T-cell (primary cell): ENCODE results near the gene ADGRB3. TPM values are rescaled to one million over a fixed set of nuclear protein-coding genes. Genes with fewer than 3 reads are reported as not detected.
"Not testable (repeated sequence)": the region's sequence is repeated elsewhere in the genome, so short reads cannot be mapped to it uniquely, and the experiment has no call there.

Source experiments
- ATAC-seq, 4 experiments: fragments of 200-7000 bp in 3 of 4; fragments of 150-1000 bp in 1 of 4; cut with Tn5 transposase; replicated peaks in 1 of 4; 1 replicate in 3 of 4; 2 replicates in 1 of 4; pipeline ENCODE4 v1.10.0; 2021; ENCODE audit warnings: moderate library complexity in 3 of 4, mild to moderate bottlenecking in 2 of 4, moderate number of reproducible peaks in 1 of 4
- CTCF ChIA-PET, 2 donors: fragments of 300-600 bp; sonication (Branson Sonifier 250); formaldehyde crosslinking; loops; one replicate each; lab custom pipeline; 2022; ENCODE audit warnings: antibody characterized with exemption in 2 of 2; lab: Charles Lee
- POLR2A ChIA-PET, 2 donors: fragments of 300-600 bp; sonication (Branson Sonifier 250); formaldehyde crosslinking; loops; one replicate each; lab custom pipeline; 2022; ENCODE audit warnings: antibody characterized with exemption in 2 of 2; lab: Charles Lee
- DNase-seq, 35 experiments: peaks; one replicate each; pipeline versions ENCODE4 v3.0.0 to v3.0.0-alpha.2; 2013 to 2023
- H3K27ac ChIP-seq: one replicate; pipeline ENCODE4 v1.5.1; 2013; ENCODE audit warnings: low read length
- H3K27me3 ChIP-seq, 2 experiments: replicated peaks in 1 of 2; 1 replicate in 1 of 2; 2 replicates in 1 of 2; pipeline versions ENCODE4 v1.6.1 to v1.7.0; 2013; ENCODE audit warnings: low read length in 1 of 2, mixed read lengths in 1 of 2; ENCODE audit not compliant: control insufficient read depth in 2 of 2, insufficient read depth in 2 of 2; ENCODE audit errors: extremely low read depth in 1 of 2
- H3K36me3 ChIP-seq, 2 donors: 1 replicate in 1 of 2; 2 replicates in 1 of 2; pipeline versions ENCODE4 v1.6.1 to v1.7.0; 2013; ENCODE audit warnings: low read length in 1 of 2; ENCODE audit not compliant: control insufficient read depth in 2 of 2, insufficient read depth in 1 of 2; ENCODE audit errors: extremely low read depth in 1 of 2
- H3K4me1 ChIP-seq, 2 experiments: 1 replicate in 1 of 2; 2 replicates in 1 of 2; pipeline versions ENCODE4 v1.6.1 to v1.7.0; 2013; ENCODE audit warnings: low read length in 2 of 2, mixed read lengths in 1 of 2; ENCODE audit not compliant: insufficient read depth in 2 of 2, control insufficient read depth in 1 of 2; ENCODE audit errors: extremely low read depth in 1 of 2
- H3K4me3 ChIP-seq, 2 donors: 1 replicate in 1 of 2; 2 replicates in 1 of 2; pipeline versions ENCODE4 v1.5.1 to v1.7.0; 2013; ENCODE audit warnings: mild to moderate bottlenecking in 2 of 2, low read length in 1 of 2, moderate library complexity in 1 of 2; ENCODE audit not compliant: control insufficient read depth in 1 of 2; ENCODE audit errors: extremely low read depth in 1 of 2
- H3K9me3 ChIP-seq: 2 replicates; pipeline ENCODE4 v1.7.0; 2013
- H3K27ac Mint-ChIP-seq, 2 donors: one replicate each; pipeline ENCODE4 v1.8.0; 2020 to 2021; ENCODE audit warnings: mild to moderate bottlenecking in 2 of 2, mixed read lengths in 2 of 2
- H3K27me3 Mint-ChIP-seq, 2 donors: one replicate each; pipeline ENCODE4 v1.8.0; 2021 to 2022; ENCODE audit warnings: mixed read lengths in 2 of 2
- H3K36me3 Mint-ChIP-seq: one replicate; pipeline ENCODE4 v1.8.0; 2021; ENCODE audit warnings: mixed read lengths
- H3K4me1 Mint-ChIP-seq, 3 donors: one replicate each; pipeline ENCODE4 v1.8.0; 2020 to 2022; ENCODE audit warnings: mixed read lengths in 3 of 3, mild to moderate bottlenecking in 1 of 3
- H3K4me3 Mint-ChIP-seq, 3 donors: one replicate each; pipeline ENCODE4 v1.8.0; 2020 to 2022; ENCODE audit warnings: mild to moderate bottlenecking in 3 of 3, mixed read lengths in 3 of 3, moderate library complexity in 3 of 3
- H3K9me3 Mint-ChIP-seq, 3 donors: one replicate each; pipeline ENCODE4 v1.8.0; 2020 to 2022; ENCODE audit warnings: mixed read lengths in 3 of 3
- WGBS: methylation state at CpG from one replicate; pipeline ENCODE4 v1.1.5; 2013; ENCODE audit warnings: missing lambda C conversion rate; ENCODE audit not compliant: insufficient coverage; 5-methylcytosine and 5-hydroxymethylcytosine counted together
- total RNA-seq, 35 experiments: library from RNA in 6 of 35; stranded (reverse) in 6 of 35; fragments of 120-200 nt in 1 of 35; gene quantifications; one replicate each; pipeline versions ENCODE4 v1.2.1 to v1.2.4 and lab custom pipeline; 2013 to 2026

The ADGRB3 gene
- total RNA-seq, 5 donors from 2014 or later (not counting 1 experiment from before 2014, with no cell fraction given) = not detected

GRCh38 chr6:68883325-68883724 lies 248.2 kb downstream of the ADGRB3 start:
- H3K9me3 Mint-ChIP-seq, H3K27ac Mint-ChIP-seq, H3K27ac ChIP-seq, H3K9me3 ChIP-seq, H3K27me3 ChIP-seq, H3K4me1 ChIP-seq, H3K4me3 Mint-ChIP-seq, DNase-seq, H3K36me3 ChIP-seq, ATAC-seq, H3K27me3 Mint-ChIP-seq, POLR2A ChIA-PET, H3K4me3 ChIP-seq, H3K4me1 Mint-ChIP-seq, H3K36me3 Mint-ChIP-seq: not testable (repeated sequence)
- CTCF ChIA-PET = interaction anchor here in 1 of 2 donors (0.8 kb wide), 1 partner anchor 846 kb away, joined by 4 read pairs; no protein-coding TSS in a partner anchor
- WGBS = 86% methylated on average over 7 of the region's 9 CpGs

GRCh38 chr6:68891419-68891818 lies 256.3 kb downstream of the ADGRB3 start:
- H3K27ac ChIP-seq = no peak overlapping the region
- H3K27me3 Mint-ChIP-seq = no peaks in the 10 kb centered on the region
- no peaks in the 10 kb centered on the region for H3K27me3 ChIP-seq
- no peaks in the 10 kb centered on the region for H3K36me3 ChIP-seq
- no peak overlapping the region for H3K4me3 Mint-ChIP-seq
- H3K4me1 ChIP-seq = no peaks in the 10 kb centered on the region
- no peaks in the 10 kb centered on the region for H3K4me1 Mint-ChIP-seq
- H3K27ac Mint-ChIP-seq = no peak overlapping the region
- POLR2A ChIA-PET = no interaction called here
- peaks cover 0 to 3% (median 2%) of the 10 kb centered on the region in 3 donors for H3K9me3 Mint-ChIP-seq
- no peak for DNase-seq
- no peak overlapping the region for H3K4me3 ChIP-seq
- no peaks in the 10 kb centered on the region for H3K9me3 ChIP-seq
- ATAC-seq = no peak
- H3K36me3 Mint-ChIP-seq = no peaks in the 10 kb centered on the region
- CTCF ChIA-PET = no interaction called here

- DNase-seq (no peak), ATAC-seq (no peak)
- Mint-ChIP-seq H3K27ac (no peak overlapping the region), H3K4me1 (no peaks in the 10 kb centered on the region), H3K36me3 (no peaks in the 10 kb centered on the region), H3K4me3 (no peak overlapping the region), H3K27me3 (no peaks in the 10 kb centered on the region), H3K9me3 (peaks cover 0 to 7% (median 2%) of the 10 kb centered on the region in 3 donors)
- Histone ChIP-seq H3K27me3 (no peaks in the 10 kb centered on the region), H3K9me3 (no peaks in the 10 kb centered on the region), H3K4me3 (no peak overlapping the region), H3K27ac (no peak overlapping the region), H3K36me3 (no peaks in the 10 kb centered on the region), H3K4me1 (no peaks in the 10 kb centered on the region)
- ChIA-PET CTCF (no interaction called here), POLR2A (no interaction called here)
- no CpG with 5 or more reads among the region's 3 CpGs for WGBS
Observed at GRCh38 chr6:68892452-68892851, 257.4 kb downstream of the ADGRB3 start.

GRCh38 chr6:68895929-68896328 lies 260.8 kb downstream of the ADGRB3 start:
- no peaks in the 10 kb centered on the region for H3K4me1 Mint-ChIP-seq
- H3K36me3 ChIP-seq = no peaks in the 10 kb centered on the region
- DNase-seq = no peak
- no peak overlapping the region for H3K4me3 ChIP-seq
- WGBS = no CpG with 5 or more reads among the region's 1 CpG
- no peak overlapping the region for H3K27ac Mint-ChIP-seq
- H3K9me3 ChIP-seq = no peaks in the 10 kb centered on the region
- no peak for ATAC-seq
- H3K27me3 ChIP-seq = no peaks in the 10 kb centered on the region
- CTCF ChIA-PET = no interaction called here
- POLR2A ChIA-PET = no interaction called here
- H3K36me3 Mint-ChIP-seq = no peaks in the 10 kb centered on the region
- no peaks in the 10 kb centered on the region for H3K27me3 Mint-ChIP-seq
- no peak overlapping the region for H3K4me3 Mint-ChIP-seq
- H3K4me1 ChIP-seq = no peaks in the 10 kb centered on the region
- no peak overlapping the region for H3K27ac ChIP-seq
- H3K9me3 Mint-ChIP-seq = peaks cover 2 to 7% (median 4%) of the 10 kb centered on the region in 3 donors

GRCh38 chr6:68901044-68901443 lies 266.0 kb downstream of the ADGRB3 start:
- peaks cover 4 to 5% (median 4%) of the 10 kb centered on the region in 3 donors for H3K9me3 Mint-ChIP-seq
- DNase-seq (no peak), ATAC-seq (no peak)
- POLR2A ChIA-PET = no interaction called here
- no peaks in the 10 kb centered on the region for H3K36me3 ChIP-seq
- H3K27me3 Mint-ChIP-seq = no peaks in the 10 kb centered on the region
- no peaks in the 10 kb centered on the region for H3K4me1 ChIP-seq
- H3K9me3 ChIP-seq = no peaks in the 10 kb centered on the region
- no peaks in the 10 kb centered on the region for H3K4me1 Mint-ChIP-seq
- no peak overlapping the region for H3K27ac Mint-ChIP-seq
- H3K27ac ChIP-seq = no peak overlapping the region
- H3K4me3 Mint-ChIP-seq = no peak overlapping the region
- no peaks in the 10 kb centered on the region for H3K27me3 ChIP-seq
- no peaks in the 10 kb centered on the region for H3K36me3 Mint-ChIP-seq
- no peak overlapping the region for H3K4me3 ChIP-seq
- CTCF ChIA-PET = no interaction called here
- WGBS = 100% methylated on average over 1 of the region's 1 CpG

GRCh38 chr6:68911334-68911733 lies 276.3 kb downstream of the ADGRB3 start:
- no peaks in the 10 kb centered on the region for H3K27me3 Mint-ChIP-seq
- no peak overlapping the region for H3K27ac ChIP-seq
- no peak overlapping the region for H3K4me3 Mint-ChIP-seq
- H3K4me1 ChIP-seq = no peaks in the 10 kb centered on the region
- no peak overlapping the region for H3K27ac Mint-ChIP-seq
- no peaks in the 10 kb centered on the region for H3K4me1 Mint-ChIP-seq
- H3K4me3 ChIP-seq = no peak overlapping the region
- H3K9me3 Mint-ChIP-seq = peaks cover 0 to 4% (median 0%) of the 10 kb centered on the region in 3 donors
- no peaks in the 10 kb centered on the region for H3K36me3 ChIP-seq
- CTCF ChIA-PET = interaction anchor here (0.6 to 0.7 kb wide), 2 partner anchors 8 to 70 kb away, joined by 3 to 4 read pairs; no protein-coding TSS in a partner anchor
- no peak for ATAC-seq
- POLR2A ChIA-PET = interaction anchor here in 1 of 2 donors (0.7 kb wide), 1 partner anchor 1078 kb away, joined by 7 read pairs; no protein-coding TSS in a partner anchor
- DNase-seq = no peak
- H3K27me3 ChIP-seq = no peaks in the 10 kb centered on the region
- no peaks in the 10 kb centered on the region for H3K9me3 ChIP-seq
- no CpG with 5 or more reads among the region's 3 CpGs for WGBS
- no peaks in the 10 kb centered on the region for H3K36me3 Mint-ChIP-seq

- Mint-ChIP-seq H3K27me3 (no peaks in the 10 kb centered on the region), H3K27ac (no peak overlapping the region), H3K36me3 (no peaks in the 10 kb centered on the region), H3K4me1 (no peaks in the 10 kb centered on the region), H3K9me3 (peaks cover 0 to 4% (median 0%) of the 10 kb centered on the region in 3 donors), H3K4me3 (no peak overlapping the region)
- ChIA-PET CTCF (interaction anchor here in 1 of 2 donors (0.7 kb wide), 1 partner anchor 69 kb away, joined by 3 read pairs; no protein-coding TSS in a partner anchor), POLR2A (interaction anchor here in 1 of 2 donors (0.7 kb wide), 1 partner anchor 1078 kb away, joined by 7 read pairs; no protein-coding TSS in a partner anchor)
- no peaks in the 10 kb centered on the region for H3K4me1 ChIP-seq
- no peaks in the 10 kb centered on the region for H3K27me3 ChIP-seq
- DNase-seq (no peak), ATAC-seq (no peak)
- H3K4me3 ChIP-seq = no peak overlapping the region
- H3K9me3 ChIP-seq = no peaks in the 10 kb centered on the region
- H3K27ac ChIP-seq = no peak overlapping the region
- no peaks in the 10 kb centered on the region for H3K36me3 ChIP-seq
Observed at GRCh38 chr6:68911811-68912210, 276.7 kb downstream of the ADGRB3 start.
